DND-41 (cell line): ENCODE data around the gene ACLY.

Experiments
- CTCF ChIP-seq: IDR thresholded peaks from 2 replicates; pipeline ENCODE4 v1.5.1; 2012; ENCODE audit warnings: borderline replicate concordance, low read length, moderate library complexity, mild to moderate bottlenecking; ENCODE audit not compliant: poor library complexity, severe bottlenecking; ENCODE audit errors: extremely low read depth
- EZH2 ChIP-seq: IDR thresholded peaks from 3 replicates; pipeline ENCODE4 v1.6.1; 2012; ENCODE audit warnings: borderline replicate concordance, low read depth, mild to moderate bottlenecking, moderate library complexity, low read length, inconsistent platforms; ENCODE audit not compliant: severe bottlenecking

DNA sequence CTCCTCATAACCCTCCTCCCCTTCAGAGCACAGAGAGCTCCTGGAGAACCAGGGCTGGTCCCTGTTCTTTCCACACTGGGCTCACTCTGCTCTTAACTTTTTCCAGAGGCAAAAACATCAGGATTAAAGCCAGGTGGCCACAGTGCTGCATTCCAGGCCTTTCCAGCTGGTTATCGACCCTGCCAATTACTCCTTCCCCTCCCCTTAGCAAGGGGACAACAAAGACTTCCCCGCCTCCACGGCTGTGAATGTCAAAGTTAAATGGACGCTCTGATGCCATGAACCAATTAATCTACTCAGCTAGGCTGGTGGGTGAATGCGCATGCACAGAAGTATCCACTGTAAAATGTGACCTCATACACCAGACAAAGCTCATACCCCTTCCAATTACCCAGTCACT is 23.1 kb downstream of the ACLY start:
- TF ChIP-seq CTCF (no peak), EZH2 (no peak)
